ENCODE results near the gene CENPK. TPM values are rescaled to one million over a fixed set of nuclear protein-coding genes. Genes with fewer than 3 reads are reported as not detected.
"Not testable (repeated sequence)": the region's sequence is repeated elsewhere in the genome, so short reads cannot be mapped to it uniquely, and the experiment has no call there.

Gene CENPK
- total RNA-seq, 1 donor from 2014 or later: 78.0 TPM

DNA sequence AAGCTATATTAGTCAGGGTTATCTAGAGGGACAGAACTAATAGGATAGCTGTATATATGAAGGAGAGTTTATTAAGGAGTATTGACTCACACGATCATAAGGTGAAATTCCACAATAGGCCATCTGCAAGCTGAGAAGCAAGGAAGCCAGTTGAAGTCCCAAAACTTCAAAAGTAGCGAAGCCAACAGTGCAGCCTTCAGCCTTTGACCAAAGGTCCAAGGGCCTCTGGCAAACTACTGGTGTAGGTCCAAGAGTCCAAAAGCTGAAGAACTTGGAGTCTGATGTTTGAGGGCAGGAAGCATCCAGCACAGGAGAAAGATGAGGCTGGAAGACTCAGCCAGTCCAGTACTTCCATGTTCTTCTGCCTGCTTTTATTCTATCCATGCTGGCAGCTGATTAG is 76.2 kb downstream of the CENPK start:
- intact Hi-C loops (cut with micrococcal nuclease); DNase-seq (ENCODE audit: low spot score): not testable (repeated sequence)

GRCh38 chr5:65485405-65485804 is 77.6 kb downstream of the CENPK start:
- H3K9me3 Mint-ChIP-seq: no peaks in the 10 kb centered on the region
- no peaks in the 10 kb centered on the region for H3K27me3 Mint-ChIP-seq (ENCODE audit: low read depth)
- intact Hi-C loops (cut with micrococcal nuclease): no loop called here
- H3K4me3 Mint-ChIP-seq (ENCODE audit: low read depth): no peak overlapping the region
- DNase-seq (ENCODE audit: low spot score): no peak
- H3K36me3 Mint-ChIP-seq (ENCODE audit: low read depth): no peaks in the 10 kb centered on the region
- no peak overlapping the region for H3K27ac Mint-ChIP-seq
- peaks cover 20% of the 10 kb centered on the region for H3K4me1 Mint-ChIP-seq (ENCODE audit: low read depth)

More for the DNA sequence above, 76.2 kb downstream of the CENPK start:
- not testable (repeated sequence) for H3K9me3 Mint-ChIP-seq; H3K27me3 Mint-ChIP-seq (ENCODE audit: low read depth); H3K27ac Mint-ChIP-seq; H3K36me3 Mint-ChIP-seq (ENCODE audit: low read depth); H3K4me3 Mint-ChIP-seq (ENCODE audit: low read depth)
- H3K4me1 Mint-ChIP-seq (ENCODE audit: low read depth): peaks cover 15% of the 10 kb centered on the region

GRCh38 chr5:65483546-65484346 is 79.2 kb downstream of the CENPK start:
- no peaks in the 10 kb centered on the region for H3K27me3 Mint-ChIP-seq (ENCODE audit: low read depth)
- DNase-seq (ENCODE audit: low spot score): no peak
- H3K4me3 Mint-ChIP-seq (ENCODE audit: low read depth): no peak overlapping the region

GRCh38 chr5:65482736-65483545 is 80.0 kb downstream of the CENPK start:
- peak overlapping the region; percentile 84 for H3K27ac Mint-ChIP-seq
- intact Hi-C loops (cut with micrococcal nuclease): loop anchor here (1.0 to 5.0 kb wide), 13 partner anchors 79 to 848 kb away; partner anchors contain the start of genes CENPK, CWC27, ERBIN and NLN
- H3K36me3 Mint-ChIP-seq (ENCODE audit: low read depth): no peaks in the 10 kb centered on the region
- H3K4me3 Mint-ChIP-seq (ENCODE audit: low read depth): no peak overlapping the region
- H3K4me1 Mint-ChIP-seq (ENCODE audit: low read depth): peaks cover 20% of the 10 kb centered on the region
- no peak for DNase-seq (ENCODE audit: low spot score)
- no peaks in the 10 kb centered on the region for H3K9me3 Mint-ChIP-seq
- H3K27me3 Mint-ChIP-seq (ENCODE audit: low read depth): no peaks in the 10 kb centered on the region

More at GRCh38 chr5:65483546-65484346, 79.2 kb downstream of the CENPK start:
- Mint-ChIP-seq H3K36me3 (ENCODE audit: low read depth) (no peaks in the 10 kb centered on the region), H3K4me1 (ENCODE audit: low read depth) (peaks cover 20% of the 10 kb centered on the region), H3K9me3 (no peaks in the 10 kb centered on the region), H3K27ac (peak overlapping the region; percentile 83)
- intact Hi-C loops (cut with micrococcal nuclease): loop anchor here (1.0 to 5.0 kb wide), 13 partner anchors 79 to 848 kb away; partner anchors contain the start of genes CENPK, CWC27, ERBIN and NLN

DNA sequence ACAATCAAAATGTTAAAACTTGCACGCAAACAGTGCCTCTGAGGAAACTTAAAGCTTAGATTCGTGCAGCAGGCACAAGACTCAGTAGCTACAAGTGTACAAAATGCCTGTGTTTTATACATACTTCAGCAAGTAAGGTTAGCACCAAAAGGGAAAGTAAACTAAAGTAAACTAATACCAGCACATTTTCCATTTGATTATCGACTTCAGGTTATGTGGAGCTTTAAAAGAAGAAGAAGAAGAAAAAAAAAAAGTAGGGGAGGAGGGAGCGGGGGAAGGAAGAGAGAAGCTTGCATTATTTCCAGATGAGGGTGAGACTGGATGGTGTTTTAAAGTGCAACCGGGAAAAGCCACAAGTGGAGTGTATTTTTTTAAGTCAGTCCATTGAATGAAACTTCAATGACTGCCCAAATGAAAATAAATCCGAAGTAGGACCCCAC is 80.7 kb downstream of the CENPK start:
- Mint-ChIP-seq H3K9me3 (no peaks in the 10 kb centered on the region), H3K4me1 (ENCODE audit: low read depth) (peaks cover 21% of the 10 kb centered on the region), H3K36me3 (ENCODE audit: low read depth) (no peaks in the 10 kb centered on the region), H3K27ac (peak overlapping the region; percentile 84), H3K4me3 (ENCODE audit: low read depth) (no peak overlapping the region), H3K27me3 (ENCODE audit: low read depth) (peaks cover 6% of the 10 kb centered on the region)
- DNase-seq (ENCODE audit: low spot score): no peak
- intact Hi-C loops (cut with micrococcal nuclease): loop anchor here (2.0 to 5.0 kb wide), 8 partner anchors 80 to 715 kb away; partner anchors contain the start of genes CENPK, CWC27, ERBIN and NLN

DNA sequence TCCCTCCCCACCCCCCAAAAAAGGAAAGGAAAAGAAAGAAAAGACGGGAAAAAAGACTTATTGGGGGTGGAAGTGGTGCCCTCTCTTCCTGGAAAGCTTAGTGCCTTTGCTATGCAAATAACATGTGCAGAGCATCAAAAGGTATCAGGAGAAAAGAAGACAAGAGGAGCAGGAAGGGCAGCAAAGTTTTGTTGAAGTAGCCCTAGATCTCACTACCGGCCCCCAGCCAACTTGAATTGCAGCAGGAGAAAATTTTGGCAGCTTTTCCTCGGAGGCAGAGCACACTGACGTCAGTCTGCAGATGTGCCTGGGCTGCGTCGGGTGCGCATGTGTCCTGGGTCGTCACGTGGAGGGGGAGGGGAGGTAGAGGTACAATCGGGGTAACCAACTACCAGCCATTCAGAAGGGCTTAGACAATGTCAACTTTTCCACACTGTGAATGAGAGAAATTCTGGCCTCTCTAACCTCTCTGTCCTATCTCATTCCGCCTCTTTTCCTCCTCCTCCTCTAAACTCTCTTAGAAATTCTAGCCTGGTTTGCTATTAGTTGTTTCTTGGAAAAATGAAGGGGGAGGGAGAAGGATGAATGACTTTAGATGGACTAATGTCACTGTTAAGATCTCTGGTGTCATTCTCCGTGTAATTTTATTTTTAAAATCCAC is 81.2 kb downstream of the CENPK start, which contains the start of gene ADAMTS6:
Gene ADAMTS6, minus strand, starts transcription at position 286 of the 661 bp plus-strand sequence. CDS start 8,247 bp downstream, outside the sequence.
- Mint-ChIP-seq H3K36me3 (ENCODE audit: low read depth) (no peaks in the 10 kb centered on the region), H3K27me3 (ENCODE audit: low read depth) (peaks cover 6% of the 10 kb centered on the region), H3K4me3 (ENCODE audit: low read depth) (no peak within 1 kb of the TSS), H3K27ac (peak within 1 kb of the TSS; percentile 84), H3K4me1 (ENCODE audit: low read depth) (peaks cover 21% of the 10 kb centered on the region), H3K9me3 (no peaks in the 10 kb centered on the region)
- DNase-seq (ENCODE audit: low spot score): peak; percentile 69
- intact Hi-C loops (cut with micrococcal nuclease): loop anchor here (2.0 to 5.0 kb wide), 8 partner anchors 81 to 714 kb away; partner anchors contain the start of genes CENPK, CWC27, ERBIN and NLN

DNA sequence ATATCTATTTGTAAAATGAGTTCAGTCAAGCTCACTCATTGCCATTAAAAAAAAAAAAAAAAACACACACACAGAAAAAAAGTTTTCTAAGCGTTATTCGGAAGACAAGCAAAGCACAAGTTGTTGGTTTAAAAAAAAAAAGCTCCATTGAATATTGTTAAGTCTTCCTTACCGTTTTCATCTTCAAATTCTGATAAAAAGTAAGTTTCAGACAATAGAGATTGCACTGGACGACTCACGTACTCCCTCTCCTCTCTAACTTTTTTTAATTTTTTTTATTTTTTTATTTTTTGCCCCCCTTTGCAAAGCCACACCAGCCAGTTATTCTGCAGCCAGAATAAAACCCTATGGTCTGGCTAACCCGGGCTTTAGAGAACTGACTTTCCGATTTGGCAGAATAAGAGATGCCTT is 81.8 kb downstream of the CENPK start:
- Mint-ChIP-seq H3K4me3 (ENCODE audit: low read depth) (no peak overlapping the region), H3K4me1 (ENCODE audit: low read depth) (peaks cover 21% of the 10 kb centered on the region), H3K27ac (peak overlapping the region; percentile 84), H3K27me3 (ENCODE audit: low read depth) (peaks cover 6% of the 10 kb centered on the region), H3K9me3 (no peaks in the 10 kb centered on the region), H3K36me3 (ENCODE audit: low read depth) (no peaks in the 10 kb centered on the region)
- no peak for DNase-seq (ENCODE audit: low spot score)
- intact Hi-C loops (cut with micrococcal nuclease): loop anchor here (5.0 kb wide), 7 partner anchors 81 to 714 kb away; partner anchors contain the start of genes CENPK, CWC27, ERBIN and NLN

DNA sequence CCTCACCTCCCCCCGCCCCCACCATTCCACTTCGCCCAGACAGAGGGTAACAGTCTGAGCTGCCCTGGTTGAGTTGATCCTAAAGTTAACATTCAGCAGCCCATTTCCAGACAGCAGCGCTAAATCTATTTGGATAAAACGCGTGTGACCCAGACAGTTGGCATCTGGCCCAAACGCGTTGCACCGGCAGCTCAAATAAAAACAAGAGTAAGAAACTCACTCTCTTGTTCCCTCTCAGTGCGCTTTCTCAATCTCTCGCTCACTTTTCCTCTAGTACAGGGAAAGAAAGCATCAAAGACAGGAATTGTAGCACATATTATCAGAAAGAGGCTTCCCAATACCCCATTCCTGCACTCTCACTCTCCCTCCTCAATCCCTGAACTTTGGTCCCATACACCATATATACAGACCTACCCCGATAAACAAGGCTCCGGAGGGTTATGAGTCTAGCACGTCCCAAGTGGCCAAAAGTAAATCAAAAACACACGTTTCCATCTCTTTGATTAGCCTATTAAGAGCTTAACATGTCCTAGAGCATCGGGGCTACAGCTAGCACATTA is 82.6 kb downstream of the CENPK start:
- peaks cover 24% of the 10 kb centered on the region for H3K4me1 Mint-ChIP-seq (ENCODE audit: low read depth)
- no peaks in the 10 kb centered on the region for H3K36me3 Mint-ChIP-seq (ENCODE audit: low read depth)
- H3K4me3 Mint-ChIP-seq (ENCODE audit: low read depth): no peak overlapping the region
- no peak overlapping the region for H3K27ac Mint-ChIP-seq
- no peak for DNase-seq (ENCODE audit: low spot score)
- intact Hi-C loops (cut with micrococcal nuclease): loop anchor here (5.0 kb wide), 7 partner anchors 82 to 713 kb away; partner anchors contain the start of genes CENPK, CWC27, ERBIN and NLN
- H3K27me3 Mint-ChIP-seq (ENCODE audit: low read depth): peaks cover 6% of the 10 kb centered on the region
- H3K9me3 Mint-ChIP-seq: no peaks in the 10 kb centered on the region

- Mint-ChIP-seq H3K4me3 (ENCODE audit: low read depth) (no peak overlapping the region), H3K27ac (no peak overlapping the region), H3K9me3 (no peaks in the 10 kb centered on the region), H3K27me3 (ENCODE audit: low read depth) (peaks cover 6% of the 10 kb centered on the region), H3K36me3 (ENCODE audit: low read depth) (no peaks in the 10 kb centered on the region), H3K4me1 (ENCODE audit: low read depth) (peaks cover 24% of the 10 kb centered on the region)
- intact Hi-C loops (cut with micrococcal nuclease): no loop called here
- no peak for DNase-seq (ENCODE audit: low spot score)
Observed at GRCh38 chr5:65479527-65479926, 83.4 kb downstream of the CENPK start.

DNA sequence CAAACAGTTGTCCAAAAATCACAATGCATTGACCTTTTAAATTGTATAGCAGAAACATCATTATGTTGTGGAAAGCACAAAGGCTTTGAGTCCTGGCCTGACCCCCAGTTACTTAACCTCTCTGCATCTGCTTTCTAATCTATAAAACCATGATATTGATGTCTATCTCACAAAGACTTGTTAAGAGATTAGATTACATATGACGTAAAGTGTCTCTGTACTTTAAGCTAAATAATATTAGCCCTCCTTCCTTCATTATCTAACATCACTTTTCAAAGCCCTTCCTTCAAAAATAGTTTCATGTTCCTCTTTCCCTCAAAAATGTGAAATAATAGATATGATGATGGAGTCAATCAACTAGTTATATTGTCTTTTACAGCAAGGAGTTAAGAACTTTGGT is 84.6 kb downstream of the CENPK start:
- DNase-seq (ENCODE audit: low spot score): no peak
- Mint-ChIP-seq H3K4me3 (ENCODE audit: low read depth) (no peak overlapping the region), H3K4me1 (ENCODE audit: low read depth) (peaks cover 21% of the 10 kb centered on the region), H3K27me3 (ENCODE audit: low read depth) (peaks cover 6% of the 10 kb centered on the region), H3K27ac (no peak overlapping the region), H3K36me3 (ENCODE audit: low read depth) (no peaks in the 10 kb centered on the region), H3K9me3 (no peaks in the 10 kb centered on the region)
- intact Hi-C loops (cut with micrococcal nuclease): no loop called here

GRCh38 chr5:65475895-65476294 is 87.1 kb downstream of the CENPK start:
- Mint-ChIP-seq H3K4me1 (ENCODE audit: low read depth) (peaks cover 4% of the 10 kb centered on the region), H3K27me3 (ENCODE audit: low read depth) (peaks cover 8% of the 10 kb centered on the region), H3K4me3 (ENCODE audit: low read depth) (no peak overlapping the region), H3K36me3 (ENCODE audit: low read depth) (no peaks in the 10 kb centered on the region), H3K9me3 (no peaks in the 10 kb centered on the region), H3K27ac (no peak overlapping the region)
- no peak for DNase-seq (ENCODE audit: low spot score)
- intact Hi-C loops (cut with micrococcal nuclease): no loop called here

- H3K4me3 Mint-ChIP-seq (ENCODE audit: low read depth): no peak overlapping the region
- H3K9me3 Mint-ChIP-seq: no peaks in the 10 kb centered on the region
- peaks cover 4% of the 10 kb centered on the region for H3K4me1 Mint-ChIP-seq (ENCODE audit: low read depth)
Observed at GRCh38 chr5:65475336-65475735, 87.6 kb downstream of the CENPK start.

More at GRCh38 chr5:65475336-65475735, 87.6 kb downstream of the CENPK start:
- H3K27ac Mint-ChIP-seq: no peak overlapping the region
- peaks cover 9% of the 10 kb centered on the region for H3K27me3 Mint-ChIP-seq (ENCODE audit: low read depth)
- no peaks in the 10 kb centered on the region for H3K36me3 Mint-ChIP-seq (ENCODE audit: low read depth)
- DNase-seq (ENCODE audit: low spot score): no peak
- intact Hi-C loops (cut with micrococcal nuclease): no loop called here
